Neural cell (in vitro differentiated cells): ENCODE measurements around the gene ZFC3H1. TPM values are rescaled to one million over a fixed set of nuclear protein-coding genes. Genes with fewer than 3 reads are reported as not detected.

ENCODE experiments used
- H2AFZ ChIP-seq: fragments of 200-600, 300-800 bp; sonication (generic), shearing (Covaris generic); 2 replicates; pipeline ENCODE4 v1.6.0; 2014; ENCODE audit warnings: low read depth, mild to moderate bottlenecking, antibody characterized with exemption, low read length, moderate library complexity
- H3F3A ChIP-seq: fragments of 200-600 bp; shearing (Covaris generic); 2 replicates; pipeline ENCODE4 v1.6.1; 2016; ENCODE audit warnings: mild to moderate bottlenecking, moderate library complexity, mixed read lengths, antibody characterized with exemption, low read length; ENCODE audit not compliant: insufficient read depth, poor library complexity, severe bottlenecking
- H3K27ac ChIP-seq: fragments of 200-600, 300-800 bp; sonication (generic), shearing (Covaris generic); 2 replicates; pipeline ENCODE4 v1.5.1; 2014; ENCODE audit warnings: mild to moderate bottlenecking, low read length, moderate library complexity
- H3K27me3 ChIP-seq: fragments of 300-800, 200-600 bp; sonication (generic), shearing (Covaris generic); 2 replicates; pipeline ENCODE4 v1.6.0; 2014; ENCODE audit warnings: mild to moderate bottlenecking, low read depth, low read length, moderate library complexity; ENCODE audit not compliant: insufficient read depth
- H3K36me3 ChIP-seq: fragments of 300-800, 200-600 bp; sonication (generic), shearing (Covaris generic); 2 replicates; pipeline ENCODE4 v1.5.1; 2014; ENCODE audit warnings: mild to moderate bottlenecking, antibody characterized with exemption, low read length, moderate library complexity; ENCODE audit not compliant: insufficient read depth
- H3K4me2 ChIP-seq: fragments of 300-800, 200-600 bp; sonication (generic), shearing (Covaris generic); 2 replicates; pipeline ENCODE4 v1.6.0; 2014; ENCODE audit warnings: mild to moderate bottlenecking, low read length
- H3K4me3 ChIP-seq: fragments of 300-800, 200-600 bp; sonication (generic), shearing (Covaris generic); 2 replicates; pipeline ENCODE4 v1.5.1; 2014; ENCODE audit warnings: mild to moderate bottlenecking, low read length, moderate library complexity
- H3K79me2 ChIP-seq: fragments of 200-600 bp; shearing (Covaris generic); replicated peaks from 2 replicates; pipeline ENCODE4 v1.6.0; 2014; ENCODE audit warnings: mild to moderate bottlenecking, low read length, moderate library complexity; ENCODE audit not compliant: insufficient read depth
- H3K9ac ChIP-seq: fragments of 300-800, 200-600 bp; sonication (generic), shearing (Covaris generic); 2 replicates; pipeline ENCODE4 v1.6.1; 2016; ENCODE audit warnings: mild to moderate bottlenecking, low read length, mixed read lengths
- H3K9me2 ChIP-seq: fragments of 200-600 bp; shearing (Covaris generic); 2 replicates; pipeline ENCODE4 v1.6.1; 2016; ENCODE audit warnings: mild to moderate bottlenecking, low read length, mixed read lengths; ENCODE audit not compliant: insufficient read depth
- H3K9me3 ChIP-seq: fragments of 200-600, 300-800 bp; sonication (generic), shearing (Covaris generic); 2 replicates; pipeline ENCODE4 v1.6.1; 2016; ENCODE audit warnings: mild to moderate bottlenecking, mixed run types, low read length, moderate library complexity, mixed read lengths
- H4K20me1 ChIP-seq: fragments of 200-600 bp; shearing (Covaris generic); 2 replicates; pipeline ENCODE4 v1.6.1; 2016; ENCODE audit warnings: mild to moderate bottlenecking, mixed run types; ENCODE audit not compliant: insufficient read depth
- EP300 ChIP-seq: fragments of 450-650 bp; conservative IDR thresholded peaks from 2 replicates; pipeline ENCODE4 v1.6.1; 2014; ENCODE audit warnings: antibody characterized with exemption, mild to moderate bottlenecking, moderate library complexity; ENCODE audit not compliant: poor library complexity, severe bottlenecking
- EZH2 ChIP-seq: fragments of 200-600, 300-800 bp; shearing (Covaris generic), sonication (generic); IDR thresholded peaks from 2 replicates; pipeline ENCODE4 v1.6.1; 2014; ENCODE audit warnings: antibody characterized with exemption, low read length, borderline replicate concordance, mild to moderate bottlenecking; ENCODE audit not compliant: insufficient read depth, poor library complexity, severe bottlenecking
- MXI1 ChIP-seq: fragments of 450-650 bp; conservative IDR thresholded peaks from 2 replicates; pipeline ENCODE4 v1.6.1; 2014; ENCODE audit warnings: antibody characterized with exemption, mild to moderate bottlenecking; ENCODE audit not compliant: poor library complexity, severe bottlenecking
- POLR2AphosphoS5 ChIP-seq: IDR thresholded peaks from 2 replicates; pipeline ENCODE4 v1.6.1; 2012
- RAD21 ChIP-seq: fragments of 450-650 bp; conservative IDR thresholded peaks from 2 replicates; pipeline ENCODE4 v1.6.1; 2014; ENCODE audit warnings: antibody characterized with exemption, mild to moderate bottlenecking, moderate library complexity
- REST ChIP-seq: IDR thresholded peaks from 2 replicates; pipeline ENCODE4 v1.6.1; 2012; ENCODE audit warnings: borderline replicate concordance
- SMC3 ChIP-seq: fragments of 450-650 bp; conservative IDR thresholded peaks from 2 replicates; pipeline ENCODE4 v1.6.1; 2014; ENCODE audit warnings: antibody characterized with exemption, mild to moderate bottlenecking, moderate library complexity; ENCODE audit not compliant: poor library complexity
- TAF1 ChIP-seq: IDR thresholded peaks from 2 replicates; pipeline ENCODE4 v1.6.1; 2012; ENCODE audit warnings: low read depth
- polyA plus RNA-seq: library from polyadenylated mRNA; depleted of rRNA; stranded (reverse); fragments of >200 nt; gene quantifications from 2 replicates; pipeline ENCODE4 v1.2.3, GENCODE V29; 2014
- TF ChIP-seq, protein P1 (sequence below): fragments of 450-650 bp; IDR thresholded peaks from 2 replicates; pipeline ENCODE4 v1.5.1; 2014; ENCODE audit warnings: antibody characterized with exemption, mild to moderate bottlenecking, moderate library complexity; ENCODE audit not compliant: poor library complexity, severe bottlenecking

The ZFC3H1 gene
- polyA plus RNA-seq, 1 donor from 2014 or later: 45.5 TPM

GRCh38 chr12:71594214-71594948, 69.3 kb downstream of the ZFC3H1 start:
- Histone ChIP-seq H3K27ac (no peak overlapping the region), H3K9ac (no peak overlapping the region), H3K9me3 (no peaks in the 10 kb centered on the region), H3F3A (no peaks in the 10 kb centered on the region), H3K36me3 (no peaks in the 10 kb centered on the region), H3K27me3 (no peaks in the 10 kb centered on the region), H3K79me2 (no peaks in the 10 kb centered on the region), H3K4me2 (no peak overlapping the region), H3K4me3 (no peak overlapping the region), H2AFZ (no peak overlapping the region), H4K20me1 (no peaks in the 10 kb centered on the region), H3K9me2 (no peaks in the 10 kb centered on the region)
- TF ChIP-seq TAF1: no peak
- TF ChIP-seq POLR2AphosphoS5: no peak
- TF ChIP-seq SMC3: no peak
- TF ChIP-seq RAD21: no peak

DNA sequence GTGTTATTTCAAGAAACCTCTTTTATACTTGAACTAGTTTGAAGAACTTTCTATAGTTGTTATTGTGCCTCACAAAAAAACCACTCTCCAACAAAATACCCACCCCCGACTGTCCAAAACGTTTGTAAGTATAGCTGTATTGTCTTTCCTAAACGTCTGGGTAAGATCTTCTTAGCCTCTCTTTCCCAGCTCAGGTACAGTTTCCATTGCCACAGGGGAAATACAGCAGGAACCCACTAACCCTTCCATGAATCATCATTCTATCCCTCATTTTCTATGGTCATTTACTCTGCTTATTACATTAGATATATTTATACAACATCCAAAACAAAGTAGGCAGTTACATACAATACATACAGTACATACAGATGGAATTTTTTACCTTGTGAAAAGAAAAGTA, 70.8 kb downstream of the ZFC3H1 start:
- Histone ChIP-seq H3K36me3 (no peaks in the 10 kb centered on the region), H4K20me1 (no peaks in the 10 kb centered on the region), H3K79me2 (no peaks in the 10 kb centered on the region), H2AFZ (no peak overlapping the region), H3F3A (no peaks in the 10 kb centered on the region), H3K27ac (no peak overlapping the region), H3K9me3 (no peaks in the 10 kb centered on the region), H3K27me3 (no peaks in the 10 kb centered on the region), H3K9me2 (no peaks in the 10 kb centered on the region), H3K4me3 (no peak overlapping the region), H3K4me2 (no peak overlapping the region), H3K9ac (no peak overlapping the region)
- TF ChIP-seq EP300 (no peak), REST (no peak), RAD21 (no peak), MXI1 (no peak), TAF1 (no peak), SMC3 (no peak), EZH2 (no peak), POLR2AphosphoS5 (no peak)
- TF ChIP-seq, protein P1, sequence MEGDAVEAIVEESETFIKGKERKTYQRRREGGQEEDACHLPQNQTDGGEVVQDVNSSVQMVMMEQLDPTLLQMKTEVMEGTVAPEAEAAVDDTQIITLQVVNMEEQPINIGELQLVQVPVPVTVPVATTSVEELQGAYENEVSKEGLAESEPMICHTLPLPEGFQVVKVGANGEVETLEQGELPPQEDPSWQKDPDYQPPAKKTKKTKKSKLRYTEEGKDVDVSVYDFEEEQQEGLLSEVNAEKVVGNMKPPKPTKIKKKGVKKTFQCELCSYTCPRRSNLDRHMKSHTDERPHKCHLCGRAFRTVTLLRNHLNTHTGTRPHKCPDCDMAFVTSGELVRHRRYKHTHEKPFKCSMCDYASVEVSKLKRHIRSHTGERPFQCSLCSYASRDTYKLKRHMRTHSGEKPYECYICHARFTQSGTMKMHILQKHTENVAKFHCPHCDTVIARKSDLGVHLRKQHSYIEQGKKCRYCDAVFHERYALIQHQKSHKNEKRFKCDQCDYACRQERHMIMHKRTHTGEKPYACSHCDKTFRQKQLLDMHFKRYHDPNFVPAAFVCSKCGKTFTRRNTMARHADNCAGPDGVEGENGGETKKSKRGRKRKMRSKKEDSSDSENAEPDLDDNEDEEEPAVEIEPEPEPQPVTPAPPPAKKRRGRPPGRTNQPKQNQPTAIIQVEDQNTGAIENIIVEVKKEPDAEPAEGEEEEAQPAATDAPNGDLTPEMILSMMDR: no peak
